ENCODE results near the gene PPFIBP1.

- TF ChIP-seq CTCF (IDR thresholded peaks at IDR 0.05) (no peak), RAD21 (IDR thresholded peaks at IDR 0.05; ENCODE audit: low read length) (no peak), MAX (IDR thresholded peaks at IDR 0.05; ENCODE audit: low read depth) (no peak), RXRA (IDR thresholded peaks at IDR 0.05; ENCODE audit: borderline replicate concordance, low read depth) (no peak), RCOR1 (IDR thresholded peaks at IDR 0.05; ENCODE audit: low read length) (no peak), SIN3A (IDR thresholded peaks at IDR 0.05; ENCODE audit: borderline replicate concordance, low read depth, low read length) (no peak), FOXM1 (IDR thresholded peaks at IDR 0.05; ENCODE audit: low read depth) (no peak), EZH2phosphoT487 (IDR thresholded peaks at IDR 0.05; ENCODE audit: borderline replicate concordance, low read depth) (no peak)
These were observed 18.2 kb upstream of the PPFIBP1 start for GRCh38 chr12:27505761-27506160.

Measured in SK-N-SH (cell line).